Ectodermal cell (in vitro differentiated cells): ENCODE results near the gene PTRHD1.
"Not testable (repeated sequence)": the region's sequence is repeated elsewhere in the genome, so short reads cannot be mapped to it uniquely, and the experiment has no call there.

ENCODE experiments used
- H3K27ac ChIP-seq: 2 replicates; pipeline ENCODE4 v1.7.0; 2013; ENCODE audit warnings: mild to moderate bottlenecking, low read depth, low read length; ENCODE audit not compliant: insufficient read depth, poor library complexity, severe bottlenecking
- H3K27me3 ChIP-seq: 2 replicates; pipeline ENCODE4 v1.7.0; 2013; ENCODE audit warnings: mild to moderate bottlenecking, low read length; ENCODE audit not compliant: insufficient read depth, control insufficient read depth, poor library complexity, severe bottlenecking
- H3K36me3 ChIP-seq: one replicate; pipeline ENCODE4 v1.7.0; 2013; ENCODE audit warnings: low read length; ENCODE audit not compliant: control insufficient read depth, insufficient read depth
- H3K4me1 ChIP-seq: one replicate; pipeline ENCODE4 v1.7.0; 2013; ENCODE audit warnings: low read length; ENCODE audit not compliant: control insufficient read depth, insufficient read depth
- H3K4me3 ChIP-seq: 2 replicates; pipeline ENCODE4 v1.7.0; 2013; ENCODE audit warnings: low read depth, low read length, control low read depth; ENCODE audit not compliant: insufficient read depth
- H3K9me3 ChIP-seq: 2 replicates; pipeline ENCODE4 v1.7.0; 2013; ENCODE audit warnings: mild to moderate bottlenecking, low read length, moderate library complexity; ENCODE audit not compliant: control insufficient read depth
- WGBS, 2 experiments: methylation state at CpG; one replicate each; pipeline ENCODE4 v1.1.7; 2013; ENCODE audit warnings: missing lambda C conversion rate in 2 of 2; 5-methylcytosine and 5-hydroxymethylcytosine counted together

Gene PTRHD1

GRCh38 chr2:24809316-24810007 lies 16.3 kb upstream of the PTRHD1 start:
- 94 to 95% methylated on average over 2 to 4 of the region's 4 CpGs for WGBS, 2 experiments
- Histone ChIP-seq H3K36me3 (peaks cover 16% of the 10 kb centered on the region), H3K27ac (no peak overlapping the region), H3K27me3 (no peaks in the 10 kb centered on the region), H3K4me3 (no peak overlapping the region), H3K4me1 (no peaks in the 10 kb centered on the region), H3K9me3 (no peaks in the 10 kb centered on the region)

GRCh38 chr2:24806661-24807036 lies 13.5 kb upstream of the PTRHD1 start:
- Histone ChIP-seq H3K4me3 (no peak overlapping the region), H3K4me1 (no peaks in the 10 kb centered on the region), H3K9me3 (no peaks in the 10 kb centered on the region), H3K27ac (no peak overlapping the region), H3K36me3 (peaks cover 16% of the 10 kb centered on the region), H3K27me3 (no peaks in the 10 kb centered on the region)

- peaks cover 16% of the 10 kb centered on the region for H3K36me3 ChIP-seq
- H3K27me3 ChIP-seq, H3K4me1 ChIP-seq, H3K4me3 ChIP-seq, H3K9me3 ChIP-seq, H3K27ac ChIP-seq: not testable (repeated sequence)
- WGBS, 2 experiments = 91 to 95% methylated on average over 24 to 25 of the region's 25 CpGs
Observed at GRCh38 chr2:24805811-24806660, 12.8 kb upstream of the PTRHD1 start.

- H3K4me3 ChIP-seq, H3K4me1 ChIP-seq, H3K9me3 ChIP-seq, H3K27ac ChIP-seq, H3K27me3 ChIP-seq: not testable (repeated sequence)
- H3K36me3 ChIP-seq = peaks cover 21% of the 10 kb centered on the region
- WGBS, 2 experiments = 80 to 89% methylated on average over 4 of the region's 5 CpGs
Observed at GRCh38 chr2:24800487-24800886, 7.3 kb upstream of the PTRHD1 start.

GRCh38 chr2:24797644-24798043 lies 4.5 kb upstream of the PTRHD1 start:
- no peaks in the 10 kb centered on the region for H3K27me3 ChIP-seq
- peaks cover 6% of the 10 kb centered on the region for H3K4me1 ChIP-seq
- H3K4me3 ChIP-seq = no peak overlapping the region
- H3K27ac ChIP-seq = no peak overlapping the region
- 96 to 97% methylated on average over 2 of the region's 2 CpGs for WGBS, 2 experiments
- peaks cover 21% of the 10 kb centered on the region for H3K36me3 ChIP-seq
- no peaks in the 10 kb centered on the region for H3K9me3 ChIP-seq

- Histone ChIP-seq H3K27me3 (no peaks in the 10 kb centered on the region), H3K27ac (peak overlapping the region; percentile 98), H3K4me1 (peaks cover 19% of the 10 kb centered on the region), H3K4me3 (peak overlapping the region; percentile 96), H3K36me3 (peaks cover 15% of the 10 kb centered on the region), H3K9me3 (no peaks in the 10 kb centered on the region)
- 1 to 2% methylated on average over 14 of the region's 14 CpGs for WGBS, 2 experiments
Observed at GRCh38 chr2:24793761-24794435, 707 bp upstream of the PTRHD1 start.

GRCh38 chr2:24792542-24792873 lies 683 bp downstream of the PTRHD1 start:
- 6 to 8% methylated on average over 6 of the region's 6 CpGs for WGBS, 2 experiments

GRCh38 chr2:24791452-24791851 lies 1.7 kb downstream of the PTRHD1 start:
- Histone ChIP-seq H3K9me3 (no peaks in the 10 kb centered on the region), H3K27ac (no peak overlapping the region), H3K4me1 (peaks cover 19% of the 10 kb centered on the region), H3K36me3 (no peaks in the 10 kb centered on the region), H3K27me3 (no peaks in the 10 kb centered on the region), H3K4me3 (no peak overlapping the region)
- WGBS, 2 experiments = 90 to 94% methylated on average over 5 of the region's 5 CpGs

More at GRCh38 chr2:24792542-24792873, 683 bp downstream of the PTRHD1 start:
- Histone ChIP-seq H3K36me3 (peaks cover 8% of the 10 kb centered on the region), H3K4me3 (peak overlapping the region; percentile 96), H3K9me3 (no peaks in the 10 kb centered on the region), H3K27me3 (no peaks in the 10 kb centered on the region), H3K27ac (peak overlapping the region; percentile 98), H3K4me1 (peaks cover 19% of the 10 kb centered on the region)

- WGBS, 2 experiments = 92% methylated on average over 3 of the region's 3 CpGs
- no peaks in the 10 kb centered on the region for H3K27me3 ChIP-seq
- no peak overlapping the region for H3K4me3 ChIP-seq
- no peaks in the 10 kb centered on the region for H3K9me3 ChIP-seq
- no peaks in the 10 kb centered on the region for H3K36me3 ChIP-seq
- H3K27ac ChIP-seq = no peak overlapping the region
- peaks cover 13% of the 10 kb centered on the region for H3K4me1 ChIP-seq
Observed at GRCh38 chr2:24788816-24789215, 4.4 kb downstream of the PTRHD1 start.

- WGBS, 2 experiments = 88 to 91% methylated on average over 2 of the region's 2 CpGs
Observed at GRCh38 chr2:24787532-24787931, 5.7 kb downstream of the PTRHD1 start.

More at GRCh38 chr2:24787532-24787931, 5.7 kb downstream of the PTRHD1 start:
- Histone ChIP-seq H3K9me3 (no peaks in the 10 kb centered on the region), H3K27ac (no peak overlapping the region), H3K27me3 (no peaks in the 10 kb centered on the region), H3K36me3 (no peaks in the 10 kb centered on the region), H3K4me1 (peaks cover 13% of the 10 kb centered on the region), H3K4me3 (no peak overlapping the region)
